Panc1 (cell line): ENCODE results near the gene ANTXR2.

Experiments used
- POLR2AphosphoS5 ChIP-seq: IDR thresholded peaks from 2 replicates; pipeline ENCODE4 v1.6.1; 2012; ENCODE audit warnings: mild to moderate bottlenecking, low read depth, low read length, moderate library complexity
- TCF7L2 ChIP-seq: IDR thresholded peaks from 2 replicates; pipeline ENCODE4 v1.6.1; 2011; ENCODE audit warnings: mild to moderate bottlenecking, low read depth, low read length, inconsistent platforms
- TF ChIP-seq, protein P1 (sequence below): fragments of 450-650 bp; IDR thresholded peaks from 2 replicates; pipeline ENCODE4 v1.5.1; 2017; ENCODE audit warnings: mild to moderate bottlenecking
- TF ChIP-seq, protein P2 (sequence below), 2 experiments: IDR thresholded peaks; 2 replicates each; pipeline ENCODE4 v1.6.1; 2011 to 2012; ENCODE audit warnings: low read depth in 2 of 2, control low read depth in 1 of 2, low read length in 1 of 2, mild to moderate bottlenecking in 1 of 2, moderate library complexity in 1 of 2; ENCODE audit not compliant: insufficient read depth in 1 of 2

DNA sequence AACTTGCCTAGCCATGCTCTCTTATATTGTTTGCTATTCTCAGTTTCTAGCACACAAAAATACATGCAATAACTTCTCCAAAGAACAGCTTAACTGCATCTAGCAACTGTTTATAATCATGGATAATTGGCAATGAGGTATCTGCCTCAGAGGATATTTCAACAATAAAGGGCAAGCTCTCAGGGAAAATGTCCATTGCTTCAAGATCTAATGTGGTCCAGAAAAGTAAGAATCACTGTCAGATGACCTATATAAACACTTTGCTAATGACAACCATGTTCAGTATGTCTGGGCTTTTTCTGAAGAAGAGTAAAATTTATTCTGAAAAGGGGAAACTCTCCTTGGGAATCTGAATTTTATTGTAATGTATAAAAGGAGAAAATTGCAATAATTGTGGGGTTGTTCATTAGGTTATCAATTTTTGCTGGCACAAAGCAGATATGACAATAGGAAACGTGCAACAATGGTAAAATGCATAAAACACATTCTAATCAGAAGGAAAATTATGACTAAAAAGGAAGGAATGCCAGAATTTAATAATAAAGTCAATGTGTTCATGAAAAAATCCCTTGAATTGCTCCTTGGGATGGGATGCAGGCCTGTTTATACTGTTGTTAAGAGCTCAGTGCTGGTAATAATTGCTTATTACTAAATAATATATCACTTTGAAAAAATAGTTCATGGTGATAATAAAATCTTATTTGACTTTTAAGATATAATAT, 90.3 kb downstream of the ANTXR2 start:
- TF ChIP-seq, protein P1, sequence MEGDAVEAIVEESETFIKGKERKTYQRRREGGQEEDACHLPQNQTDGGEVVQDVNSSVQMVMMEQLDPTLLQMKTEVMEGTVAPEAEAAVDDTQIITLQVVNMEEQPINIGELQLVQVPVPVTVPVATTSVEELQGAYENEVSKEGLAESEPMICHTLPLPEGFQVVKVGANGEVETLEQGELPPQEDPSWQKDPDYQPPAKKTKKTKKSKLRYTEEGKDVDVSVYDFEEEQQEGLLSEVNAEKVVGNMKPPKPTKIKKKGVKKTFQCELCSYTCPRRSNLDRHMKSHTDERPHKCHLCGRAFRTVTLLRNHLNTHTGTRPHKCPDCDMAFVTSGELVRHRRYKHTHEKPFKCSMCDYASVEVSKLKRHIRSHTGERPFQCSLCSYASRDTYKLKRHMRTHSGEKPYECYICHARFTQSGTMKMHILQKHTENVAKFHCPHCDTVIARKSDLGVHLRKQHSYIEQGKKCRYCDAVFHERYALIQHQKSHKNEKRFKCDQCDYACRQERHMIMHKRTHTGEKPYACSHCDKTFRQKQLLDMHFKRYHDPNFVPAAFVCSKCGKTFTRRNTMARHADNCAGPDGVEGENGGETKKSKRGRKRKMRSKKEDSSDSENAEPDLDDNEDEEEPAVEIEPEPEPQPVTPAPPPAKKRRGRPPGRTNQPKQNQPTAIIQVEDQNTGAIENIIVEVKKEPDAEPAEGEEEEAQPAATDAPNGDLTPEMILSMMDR = no peak
- TF ChIP-seq POLR2AphosphoS5 (no peak), TCF7L2 (no peak)
- TF ChIP-seq, protein P2, sequence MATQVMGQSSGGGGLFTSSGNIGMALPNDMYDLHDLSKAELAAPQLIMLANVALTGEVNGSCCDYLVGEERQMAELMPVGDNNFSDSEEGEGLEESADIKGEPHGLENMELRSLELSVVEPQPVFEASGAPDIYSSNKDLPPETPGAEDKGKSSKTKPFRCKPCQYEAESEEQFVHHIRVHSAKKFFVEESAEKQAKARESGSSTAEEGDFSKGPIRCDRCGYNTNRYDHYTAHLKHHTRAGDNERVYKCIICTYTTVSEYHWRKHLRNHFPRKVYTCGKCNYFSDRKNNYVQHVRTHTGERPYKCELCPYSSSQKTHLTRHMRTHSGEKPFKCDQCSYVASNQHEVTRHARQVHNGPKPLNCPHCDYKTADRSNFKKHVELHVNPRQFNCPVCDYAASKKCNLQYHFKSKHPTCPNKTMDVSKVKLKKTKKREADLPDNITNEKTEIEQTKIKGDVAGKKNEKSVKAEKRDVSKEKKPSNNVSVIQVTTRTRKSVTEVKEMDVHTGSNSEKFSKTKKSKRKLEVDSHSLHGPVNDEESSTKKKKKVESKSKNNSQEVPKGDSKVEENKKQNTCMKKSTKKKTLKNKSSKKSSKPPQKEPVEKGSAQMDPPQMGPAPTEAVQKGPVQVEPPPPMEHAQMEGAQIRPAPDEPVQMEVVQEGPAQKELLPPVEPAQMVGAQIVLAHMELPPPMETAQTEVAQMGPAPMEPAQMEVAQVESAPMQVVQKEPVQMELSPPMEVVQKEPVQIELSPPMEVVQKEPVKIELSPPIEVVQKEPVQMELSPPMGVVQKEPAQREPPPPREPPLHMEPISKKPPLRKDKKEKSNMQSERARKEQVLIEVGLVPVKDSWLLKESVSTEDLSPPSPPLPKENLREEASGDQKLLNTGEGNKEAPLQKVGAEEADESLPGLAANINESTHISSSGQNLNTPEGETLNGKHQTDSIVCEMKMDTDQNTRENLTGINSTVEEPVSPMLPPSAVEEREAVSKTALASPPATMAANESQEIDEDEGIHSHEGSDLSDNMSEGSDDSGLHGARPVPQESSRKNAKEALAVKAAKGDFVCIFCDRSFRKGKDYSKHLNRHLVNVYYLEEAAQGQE (IDR thresholded peaks at IDR 0.05; ENCODE audit: insufficient read depth in 1 of 2, low read depth in 2 of 2, low read length in 1 of 2) = no peak
